Stimulated activated CD4-positive, alpha-beta T cell treated with anti-CD3 and anti-CD28 coated beads, Interleukin-12 subunit alpha, Interleukin-12 subunit beta, amount 100 ng/mL, for 48 hours (primary cell): ENCODE data around the gene IQSEC3.
"Not testable (repeated sequence)": the region's sequence is repeated elsewhere in the genome, so short reads cannot be mapped to it uniquely, and the experiment has no call there.

Source experiments
- DNase-seq, 3 donors: peaks; one replicate each; pipeline ENCODE4 v3.0.0-alpha.2; 2020; ENCODE audit warnings: low read depth in 2 of 3, low spot score in 1 of 3

The IQSEC3 gene

GRCh38 chr12:212715-213526 lies 146.4 kb downstream of the IQSEC3 start:
- DNase-seq, result no peak

- DNase-seq, result no peak
These were observed 147.0 kb downstream of the IQSEC3 start for GRCh38 chr12:213527-213932.

- no peak for DNase-seq
These were observed 147.6 kb downstream of the IQSEC3 start, which contains the start of gene SLC6A12 for GRCh38 chr12:214003-214741. Gene SLC6A12 (minus strand): TSS chr12:214157. CDS start chr12:209986, 4,171 bp downstream.

GRCh38 chr12:215116-215515 lies 148.5 kb downstream of the IQSEC3 start:
- DNase-seq, result no peak

- not testable (repeated sequence) for DNase-seq
These were observed 150.5 kb downstream of the IQSEC3 start for GRCh38 chr12:217029-217428.

- DNase-seq, result no peak
These were observed 151.7 kb downstream of the IQSEC3 start for GRCh38 chr12:218221-218620.

GRCh38 chr12:218728-219590 lies 152.4 kb downstream of the IQSEC3 start:
- DNase-seq, result no peak

GRCh38 chr12:219891-220352 lies 153.4 kb downstream of the IQSEC3 start:
- DNase-seq, result peak; percentile 62 to 66 (median 65)

GRCh38 chr12:220491-220890 lies 153.9 kb downstream of the IQSEC3 start:
- DNase-seq, result no peak

- DNase-seq, result no peak
These were observed 154.5 kb downstream of the IQSEC3 start for GRCh38 chr12:220946-221550.

- no peak for DNase-seq
These were observed 155.2 kb downstream of the IQSEC3 start for GRCh38 chr12:221736-222135.

- DNase-seq, result no peak
These were observed 157.3 kb downstream of the IQSEC3 start for GRCh38 chr12:223841-224240.

- no peak for DNase-seq
These were observed 157.8 kb downstream of the IQSEC3 start for GRCh38 chr12:224330-224729.

GRCh38 chr12:225012-225411 lies 158.4 kb downstream of the IQSEC3 start:
- DNase-seq, result no peak

- no peak for DNase-seq
These were observed 159.8 kb downstream of the IQSEC3 start for GRCh38 chr12:226401-226800.

GRCh38 chr12:227286-227915 lies 160.8 kb downstream of the IQSEC3 start:
- DNase-seq, result no peak
